HepG2 (cell line): ENCODE measurements around the gene FGF16. TPM values are rescaled to one million over a fixed set of nuclear protein-coding genes. Genes with fewer than 3 reads are reported as not detected.

Source experiments
- ATAC-seq: fragments of 200-7000 bp; cut with Tn5 transposase; 3 replicates; pipeline ENCODE4 v1.9.1; 2020; ENCODE audit warnings: mild to moderate bottlenecking, moderate library complexity
- BruUV-seq: library from RNA; stranded (reverse); fragments of 400-500 nt; replicated peaks from 2 replicates; lab custom pipeline; 2021; lab: Mats Ljungman, UMichigan
- CTCF ChIA-PET: fragments of 300-600 bp; formaldehyde crosslinking; extraction: SDS; loops from one replicate; lab custom pipeline; 2021; ENCODE audit warnings: low total read pairs, inconsistent platforms, low intra/inter-chr PET ratio; lab: Yijun Ruan, JAX
- POLR2A ChIA-PET: fragments of 350-600 bp; sonication (Branson Sonifier 250); formaldehyde crosslinking; loops from one replicate; lab custom pipeline; 2020; ENCODE audit warnings: antibody characterized with exemption, inconsistent platforms; lab: Yijun Ruan, JAX
- DNase-seq: peaks from one replicate; pipeline ENCODE4 v3.0.0-alpha.2; 2015; ENCODE audit warnings: low spot score
- FAIRE-seq: peaks from 3 replicates; lab custom pipeline; 2011; peaks lifted over from hg19 to GRCh38; lab: Jason Lieb, UNC
- H2AFZ ChIP-seq: one replicate; pipeline ENCODE4 v1.6.1; 2011; ENCODE audit warnings: low read length, inconsistent platforms
- H3K27ac ChIP-seq: fragments of 300-600 bp; 3 replicates; pipeline ENCODE4 v1.8.0; 2011; ENCODE audit warnings: mixed run types, mild to moderate bottlenecking, mixed read lengths, low read length, inconsistent platforms; ENCODE audit not compliant: insufficient read depth; ENCODE audit errors: extremely low read length
- H3K27me3 ChIP-seq, 2 experiments: fragments of 200-600 bp in 1 of 2; 2 replicates in 1 of 2; 3 replicates in 1 of 2; pipeline versions ENCODE4 v1.6.0 to v1.8.0; 2011; ENCODE audit warnings: low read length in 2 of 2, mild to moderate bottlenecking in 2 of 2, moderate library complexity in 2 of 2, inconsistent platforms in 1 of 2; ENCODE audit not compliant: insufficient read depth in 2 of 2, control insufficient read depth in 1 of 2
- H3K36me3 ChIP-seq, 2 experiments: fragments of 200-600 bp in 1 of 2; replicated peaks in 1 of 2; 2 replicates in 1 of 2; 3 replicates in 1 of 2; pipeline versions ENCODE4 v1.5.1 to v1.8.0; 2011; ENCODE audit warnings: low read length in 2 of 2, inconsistent platforms in 1 of 2; ENCODE audit not compliant: insufficient read depth in 2 of 2, control insufficient read depth in 1 of 2
- H3K4me1 ChIP-seq: 2 replicates; pipeline ENCODE4 v1.5.1; 2012; ENCODE audit warnings: low read length, inconsistent platforms; ENCODE audit not compliant: insufficient read depth
- H3K4me2 ChIP-seq: 2 replicates; pipeline ENCODE4 v1.6.0; 2011; ENCODE audit warnings: low read depth, low read length, inconsistent platforms
- H3K4me3 ChIP-seq, 3 experiments: fragments of 200-600 bp in 1 of 3; sonication (generic), shearing (Covaris generic) in 1 of 3; replicated peaks in 1 of 3; 2 replicates each; pipeline ENCODE4 v1.5.1; 2011 to 2016; ENCODE audit warnings: low read length in 3 of 3, inconsistent platforms in 2 of 3, low read depth in 2 of 3, mild to moderate bottlenecking in 2 of 3, control low read depth in 1 of 3, mixed read lengths in 1 of 3; ENCODE audit not compliant: insufficient read depth in 1 of 3
- H3K79me2 ChIP-seq: one replicate; pipeline ENCODE4 v1.6.1; 2011; ENCODE audit warnings: low read length, inconsistent platforms; ENCODE audit not compliant: insufficient read depth
- H3K9ac ChIP-seq: 2 replicates; pipeline ENCODE4 v1.6.0; 2011; ENCODE audit warnings: mild to moderate bottlenecking, low read depth, low read length, inconsistent platforms; ENCODE audit not compliant: insufficient read depth
- H3K9me3 ChIP-seq: 2 replicates; pipeline ENCODE4 v1.5.1; 2012; ENCODE audit warnings: mild to moderate bottlenecking, low read length
- H4K20me1 ChIP-seq: 2 replicates; pipeline ENCODE4 v1.6.0; 2011; ENCODE audit warnings: inconsistent platforms, mild to moderate bottlenecking, low read length, moderate library complexity; ENCODE audit not compliant: insufficient read depth
- DNMT3B ChIP-seq: conservative IDR thresholded peaks from 2 replicates; pipeline ENCODE4 v1.6.1; 2016; ENCODE audit warnings: missing biosample characterization, control low read depth
- ELF3 ChIP-seq: IDR thresholded peaks from 2 replicates; pipeline ENCODE4 v1.6.1; 2016; ENCODE audit warnings: missing genetic modification reagents, missing compliant biosample characterization
- HNF4G ChIP-seq, 2 experiments: sonication (generic) in 1 of 2; formaldehyde crosslinking in 1 of 2; IDR thresholded peaks; 2 replicates each; pipeline versions ENCODE4 v1.4.0 to v1.6.1; 2011 to 2020; ENCODE audit warnings: borderline replicate concordance in 2 of 2, low read depth in 2 of 2, mild to moderate bottlenecking in 2 of 2, low read length in 1 of 2, missing genetic modification reagents in 1 of 2, moderate library complexity in 1 of 2
- POLR2AphosphoS5 ChIP-seq: IDR thresholded peaks from 2 replicates; pipeline ENCODE4 v1.6.1; 2012; ENCODE audit warnings: low read depth, low read length
- ZKSCAN5 ChIP-seq: sonication (generic); formaldehyde crosslinking; IDR thresholded peaks from 2 replicates; pipeline ENCODE4 v1.5.1; 2020; ENCODE audit warnings: mild to moderate bottlenecking, missing genetic modification reagents
- ZNF563 ChIP-seq: sonication (generic); formaldehyde crosslinking; IDR thresholded peaks from 2 replicates; pipeline ENCODE4 v1.8.0; 2022; ENCODE audit warnings: mild to moderate bottlenecking, moderate library complexity, missing genetic modification reagents
- ZNF792 ChIP-seq: IDR thresholded peaks from 2 replicates; pipeline ENCODE4 v1.6.1; 2016
- WGBS: methylation state at CpG from one replicate; pipeline ENCODE4 v1.1.6; 2017; ENCODE audit warnings: low lambda C conversion rate; 5-methylcytosine and 5-hydroxymethylcytosine counted together
- in situ Hi-C: cut with HindIII; loops from 2 replicates; pipeline ENCODE4 v1.10.0; 2017; ENCODE audit warnings: low pct_unique_long_range_greater_than_20kb; ENCODE audit not compliant: extremely low pct_ligation_motif_present
- intact Hi-C: fragments of 100-400 bp; cut with micrococcal nuclease; formaldehyde crosslinking; loops from one replicate; pipeline ENCODE4 v1.10.0; 2022; ENCODE audit not compliant: unreplicated experiment
- polyA plus RNA-seq, 8 experiments: library from polyadenylated mRNA; depleted of rRNA in 3 of 8; stranded (reverse) in 7 of 8; unstranded in 1 of 8; fragments of >200 nt; fragmentation: Illumina TruSeq in 4 of 8; extraction: Trizol in 4 of 8; gene quantifications; 2 replicates each; pipeline versions ENCODE4 v1.2.1 to v1.2.3, GENCODE V29; 2011 to 2016; ENCODE audit warnings: low read depth in 4 of 8, missing spikeins in 1 of 8, mixed read lengths in 1 of 8; ENCODE audit not compliant: insufficient read depth in 1 of 8
- total RNA-seq, 5 experiments: library from RNA; depleted of rRNA; stranded (reverse); fragments of >200 nt; fragmentation: Illumina TruSeq; extraction: Trizol; gene quantifications; 2 replicates each; pipeline ENCODE4 v1.2.3, GENCODE V29; 2016; ENCODE audit warnings: low read depth in 1 of 5
- TF ChIP-seq, protein P1 (sequence below): sonication (generic); formaldehyde crosslinking; IDR thresholded peaks from 2 replicates; pipeline ENCODE4 v1.5.1; 2020; ENCODE audit warnings: mild to moderate bottlenecking, missing genetic modification reagents, borderline replicate concordance
- TF ChIP-seq, protein P2 (sequence below): sonication (generic); formaldehyde crosslinking; IDR thresholded peaks from 2 replicates; pipeline ENCODE4 v1.5.0; 2020; ENCODE audit warnings: mild to moderate bottlenecking, low read depth, missing genetic modification reagents, borderline replicate concordance

The FGF16 gene
- total and polyA plus RNA-seq, 2 of the 13 experiments (the other 11 are each of a cell fraction or from before 2014, with no cell fraction given): not detected

DNA sequence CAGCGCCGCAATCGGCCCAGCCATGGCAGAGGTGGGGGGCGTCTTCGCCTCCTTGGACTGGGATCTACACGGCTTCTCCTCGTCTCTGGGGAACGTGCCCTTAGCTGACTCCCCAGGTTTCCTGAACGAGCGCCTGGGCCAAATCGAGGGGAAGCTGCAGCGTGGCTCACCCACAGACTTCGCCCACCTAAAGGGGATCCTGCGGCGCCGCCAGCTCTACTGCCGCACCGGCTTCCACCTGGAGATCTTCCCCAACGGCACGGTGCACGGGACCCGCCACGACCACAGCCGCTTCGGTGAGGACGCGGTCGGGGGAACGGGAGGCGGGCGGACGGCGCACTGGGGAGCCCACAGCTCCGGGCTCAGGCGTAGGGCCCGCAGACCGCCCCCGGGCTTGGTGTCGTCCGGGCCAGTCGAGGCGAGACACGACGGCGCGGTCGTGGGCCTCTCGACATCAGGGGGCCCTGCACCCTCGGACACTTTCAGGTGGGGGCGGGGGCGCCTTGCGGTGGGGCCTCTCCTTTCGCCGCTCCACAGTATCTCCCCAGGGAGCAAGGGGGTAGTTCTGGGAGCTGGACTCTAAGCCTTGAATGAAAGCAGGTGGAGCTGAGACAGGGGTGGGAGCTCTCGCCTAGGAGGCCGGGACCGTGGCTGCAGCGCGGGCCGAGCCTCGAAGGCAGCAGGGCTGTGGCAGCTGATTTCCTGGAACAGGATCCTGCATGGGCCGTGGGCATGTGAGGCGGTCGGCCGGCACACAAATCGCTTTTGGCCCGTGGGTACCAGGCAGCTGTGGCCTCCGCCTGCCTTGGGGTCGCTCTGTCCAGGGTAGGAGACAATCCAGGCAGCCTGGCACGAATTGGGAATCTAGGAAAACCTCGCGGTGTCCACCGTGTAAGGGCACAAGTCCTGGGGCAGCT lies 722 bp downstream of the FGF16 start (continued):
- TF ChIP-seq ELF3 (CRISPR knock-in tag): no peak
- no peak for TF ChIP-seq ZKSCAN5 (CRISPR knock-in tag)
- no peak for TF ChIP-seq ZNF563

DNA sequence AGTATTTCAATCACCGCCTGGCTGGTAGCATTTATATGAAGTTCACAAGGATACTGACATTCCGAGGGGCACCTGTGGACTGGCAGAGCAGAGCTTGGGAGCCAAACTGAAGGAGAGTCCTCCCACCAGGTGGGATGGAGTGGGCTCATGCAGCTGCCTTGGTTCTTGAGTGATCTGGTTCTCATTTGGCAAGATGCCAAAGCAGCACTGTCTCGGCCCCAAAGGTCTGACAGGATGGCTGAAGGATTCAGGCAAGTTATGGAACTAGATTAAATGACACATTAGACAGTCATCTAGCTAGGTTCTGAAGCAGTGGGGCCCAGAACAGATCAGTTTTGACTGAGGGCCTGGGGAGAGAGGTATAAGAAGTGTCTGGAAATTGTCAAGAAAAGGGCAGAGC lies 3.2 kb downstream of the FGF16 start:
- no peak overlapping the region for H3K27ac ChIP-seq
- intact Hi-C loops (no loop called here), in situ Hi-C loops (no loop called here)
- H3K4me2 ChIP-seq: no peak overlapping the region
- TF ChIP-seq, protein P1, sequence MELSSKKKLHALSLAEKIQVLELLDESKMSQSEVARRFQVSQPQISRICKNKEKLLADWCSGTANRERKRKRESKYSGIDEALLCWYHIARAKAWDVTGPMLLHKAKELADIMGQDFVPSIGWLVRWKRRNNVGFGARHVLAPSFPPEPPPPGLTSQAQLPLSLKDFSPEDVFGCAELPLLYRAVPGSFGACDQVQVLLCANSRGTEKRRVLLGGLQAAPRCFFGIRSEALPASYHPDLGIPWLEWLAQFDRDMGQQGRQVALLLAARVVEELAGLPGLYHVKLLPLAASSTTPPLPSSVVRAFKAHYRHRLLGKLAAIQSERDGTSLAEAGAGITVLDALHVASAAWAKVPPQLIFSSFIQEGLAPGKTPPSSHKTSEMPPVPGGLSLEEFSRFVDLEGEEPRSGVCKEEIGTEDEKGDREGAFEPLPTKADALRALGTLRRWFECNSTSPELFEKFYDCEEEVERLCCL (CRISPR knock-in tag): no peak
- TF ChIP-seq DNMT3B (CRISPR knock-in tag) (no peak), POLR2AphosphoS5 (no peak), ZNF792 (no peak), HNF4G (IDR thresholded peaks at IDR 0.05; ENCODE audit: borderline replicate concordance, low read depth, low read length) (no peak), HNF4G (CRISPR knock-in tag; IDR thresholded peaks at IDR 0.05; ENCODE audit: borderline replicate concordance, low read depth) (no peak)
- TF ChIP-seq, protein P2, sequence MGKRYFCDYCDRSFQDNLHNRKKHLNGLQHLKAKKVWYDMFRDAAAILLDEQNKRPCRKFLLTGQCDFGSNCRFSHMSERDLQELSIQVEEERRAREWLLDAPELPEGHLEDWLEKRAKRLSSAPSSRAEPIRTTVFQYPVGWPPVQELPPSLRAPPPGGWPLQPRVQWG (CRISPR knock-in tag): no peak
- no peak for ATAC-seq
- CTCF ChIA-PET: no interaction called here
- 50% methylated on average over 2 of the region's 3 CpGs for WGBS
- POLR2A ChIA-PET: no interaction called here
- no peak overlapping the region for H3K9ac ChIP-seq
- no peak overlapping the region for H3K4me3 ChIP-seq
- FAIRE-seq: no peak
- DNase-seq: no peak
- no peaks in the 10 kb centered on the region for H3K9me3 ChIP-seq
- no peak overlapping the region for H2AFZ ChIP-seq
- no TSS peak for BruUV-seq
- no peaks in the 10 kb centered on the region for H3K4me1 ChIP-seq
- no peaks in the 10 kb centered on the region for H3K36me3 ChIP-seq
- no peaks in the 10 kb centered on the region for H3K79me2 ChIP-seq
- no peaks in the 10 kb centered on the region for H3K27me3 ChIP-seq
- H4K20me1 ChIP-seq: no peaks in the 10 kb centered on the region
